Keratinocyte (primary cell): ENCODE measurements around the gene HEXD. TPM values are rescaled to one million over a fixed set of nuclear protein-coding genes. Genes with fewer than 3 reads are reported as not detected.

Experiments used
- DNase-seq: peaks from one replicate; pipeline ENCODE4 v3.0.0-alpha.2; 2011; ENCODE audit warnings: low read depth, missing footprints, low spot score
- FAIRE-seq: peaks from 2 replicates; lab custom pipeline; 2011; peaks lifted over from hg19 to GRCh38; lab: Jason Lieb, UNC
- H2AFZ ChIP-seq: 2 replicates; pipeline ENCODE4 v1.6.0; 2012; ENCODE audit warnings: low read length, control low read depth, inconsistent platforms; ENCODE audit not compliant: control insufficient read depth
- H3K27ac ChIP-seq: 2 replicates; pipeline ENCODE4 v1.5.1; 2011; ENCODE audit warnings: low read length; ENCODE audit not compliant: control insufficient read depth, insufficient read depth
- H3K27me3 ChIP-seq: 3 replicates; pipeline ENCODE4 v1.6.0; 2011; ENCODE audit warnings: low read length; ENCODE audit not compliant: control insufficient read depth, insufficient read depth; ENCODE audit errors: extremely low read depth
- H3K36me3 ChIP-seq, 2 experiments: 2 replicates in 1 of 2; 3 replicates in 1 of 2; pipeline ENCODE4 v1.5.1; 2011; ENCODE audit warnings: low read length in 2 of 2, mild to moderate bottlenecking in 1 of 2; ENCODE audit not compliant: control insufficient read depth in 2 of 2, insufficient read depth in 2 of 2; ENCODE audit errors: extremely low read depth in 1 of 2
- H3K4me1 ChIP-seq: 3 replicates; pipeline ENCODE4 v1.5.1; 2011; ENCODE audit warnings: low read length; ENCODE audit not compliant: control insufficient read depth, insufficient read depth; ENCODE audit errors: extremely low read depth
- H3K4me2 ChIP-seq: 3 replicates; pipeline ENCODE4 v1.6.0; 2011; ENCODE audit warnings: low read depth, low read length; ENCODE audit not compliant: control insufficient read depth, insufficient read depth; ENCODE audit errors: extremely low read depth
- H3K4me3 ChIP-seq, 3 experiments: fragments of 200-600 bp in 1 of 3; sonication (generic) in 1 of 3; 2 replicates in 2 of 3; 3 replicates in 1 of 3; pipeline ENCODE4 v1.5.1; 2011 to 2016; ENCODE audit warnings: low read length in 3 of 3, mild to moderate bottlenecking in 3 of 3, control low read depth in 2 of 3, inconsistent platforms in 1 of 3, low read depth in 1 of 3, mixed read lengths in 1 of 3, mixed run types in 1 of 3, moderate library complexity in 1 of 3; ENCODE audit not compliant: control insufficient read depth in 2 of 3, insufficient read depth in 2 of 3; ENCODE audit errors: extremely low read depth in 1 of 3
- H3K79me2 ChIP-seq: 2 replicates; pipeline ENCODE4 v1.6.0; 2012; ENCODE audit warnings: low read length; ENCODE audit not compliant: control insufficient read depth, insufficient read depth
- H3K9ac ChIP-seq: 3 replicates; pipeline ENCODE4 v1.6.0; 2011; ENCODE audit warnings: low read length; ENCODE audit not compliant: control insufficient read depth, insufficient read depth; ENCODE audit errors: extremely low read depth
- H3K9me1 ChIP-seq: 3 replicates; pipeline ENCODE4 v1.6.0; 2011; ENCODE audit warnings: low read length; ENCODE audit not compliant: control insufficient read depth, insufficient read depth; ENCODE audit errors: extremely low read depth
- H3K9me3 ChIP-seq: 2 replicates; pipeline ENCODE4 v1.5.1; 2012; ENCODE audit warnings: low read depth, low read length; ENCODE audit not compliant: control insufficient read depth
- H4K20me1 ChIP-seq: 3 replicates; pipeline ENCODE4 v1.6.0; 2011; ENCODE audit warnings: low read length; ENCODE audit not compliant: control insufficient read depth, insufficient read depth; ENCODE audit errors: extremely low read depth
- CTCF ChIP-seq, 3 experiments: IDR thresholded peaks in 1 of 3; conservative IDR thresholded peaks in 1 of 3; optimal IDR thresholded peaks in 1 of 3; 2 replicates in 2 of 3; 3 replicates in 1 of 3; pipeline versions ENCODE3 to v1.5.1; 2011; ENCODE audit warnings: low read length in 3 of 3, mild to moderate bottlenecking in 3 of 3, moderate library complexity in 2 of 3, control low read depth in 1 of 3, inconsistent platforms in 1 of 3; ENCODE audit not compliant: insufficient read depth in 2 of 3; ENCODE audit errors: extremely low read depth in 1 of 3
- EZH2 ChIP-seq: IDR thresholded peaks from one replicate; pipeline ENCODE4 v1.6.1; 2012; ENCODE audit warnings: inconsistent platforms, mild to moderate bottlenecking, low read length, moderate library complexity
- dilution Hi-C: fragments of 300-500 bp; cut with MboI; formaldehyde crosslinking; loops from one replicate; pipeline ENCODE4 v1.7.0; 2020; ENCODE audit warnings: low sequenced_read_pairs; ENCODE audit not compliant: extremely low pct_ligation_motif_present
- polyA plus RNA-seq, 5 experiments: library from polyadenylated mRNA; depleted of rRNA in 3 of 5; stranded (reverse) in 3 of 5; stranded (forward) in 1 of 5; unstranded in 1 of 5; fragments of >200 nt; gene quantifications; 1 replicate in 1 of 5; 2 replicates in 3 of 5; 3 replicates in 1 of 5; pipeline versions ENCODE4 v1.2.1 to v1.2.3, GENCODE V29; 2011 to 2012; ENCODE audit warnings: missing spikeins in 2 of 5, low read depth in 1 of 5, low replicate concordance in 1 of 5

HEXD gene
- polyA plus RNA-seq, 1 donor (not counting 4 experiments of a cell fraction or from before 2014, with no cell fraction given) = 5.6 TPM

- Histone ChIP-seq H3K27ac (no peak overlapping the region), H4K20me1 (peaks cover 9% of the 10 kb centered on the region), H3K4me1 (peaks cover 16% of the 10 kb centered on the region), H3K27me3 (no peaks in the 10 kb centered on the region), H3K79me2 (peaks cover 4% of the 10 kb centered on the region), H3K9me1 (no peaks in the 10 kb centered on the region), H3K4me2 (no peak overlapping the region), H3K9ac (no peak overlapping the region), H2AFZ (no peak overlapping the region), H3K4me3 (no peak overlapping the region), H3K36me3 (peaks cover 0 to 3% of the 10 kb centered on the region in 2 experiments), H3K9me3 (no peaks in the 10 kb centered on the region)
- dilution Hi-C loops = no loop called here
- FAIRE-seq (no peak), DNase-seq (no peak)
- no peak for TF ChIP-seq CTCF (optimal IDR thresholded peaks at IDR 0.05 in 1 of 3, IDR thresholded peaks at IDR 0.05 in 1 of 3, conservative IDR thresholded peaks at IDR 0.05 in 1 of 3; ENCODE audit: extremely low read depth in 1 of 3, insufficient read depth in 2 of 3, low read length in 3 of 3)
- TF ChIP-seq EZH2 = no peak
Measured at GRCh38 chr17:82416264-82416663, 1.9 kb upstream of the HEXD start.

GRCh38 chr17:82416771-82417170, 1.4 kb upstream of the HEXD start:
- Histone ChIP-seq H3K36me3 (peaks cover 0 to 3% of the 10 kb centered on the region in 2 experiments), H3K9me3 (no peaks in the 10 kb centered on the region), H2AFZ (no peak overlapping the region), H3K4me1 (peaks cover 16% of the 10 kb centered on the region), H3K9ac (no peak overlapping the region), H3K4me2 (no peak overlapping the region), H4K20me1 (peaks cover 9% of the 10 kb centered on the region), H3K27me3 (no peaks in the 10 kb centered on the region), H3K4me3 (no peak overlapping the region), H3K9me1 (no peaks in the 10 kb centered on the region), H3K27ac (no peak overlapping the region), H3K79me2 (peaks cover 4% of the 10 kb centered on the region)
- no peak for TF ChIP-seq EZH2
- no peak for TF ChIP-seq CTCF (optimal IDR thresholded peaks at IDR 0.05 in 1 of 3, IDR thresholded peaks at IDR 0.05 in 1 of 3, conservative IDR thresholded peaks at IDR 0.05 in 1 of 3; ENCODE audit: extremely low read depth in 1 of 3, insufficient read depth in 2 of 3, low read length in 3 of 3)
- no peak for FAIRE-seq
- no peak for DNase-seq
- dilution Hi-C loops = no loop called here
